GM19455 (cell line): ENCODE measurements around the gene TBR1.

Experiments used
- ATAC-seq: cut with Tn5 transposase; IDR thresholded peaks from one replicate; pipeline ENCODE4 v1.9.1; 2021; ENCODE audit not compliant: unreplicated experiment

The TBR1 gene

DNA sequence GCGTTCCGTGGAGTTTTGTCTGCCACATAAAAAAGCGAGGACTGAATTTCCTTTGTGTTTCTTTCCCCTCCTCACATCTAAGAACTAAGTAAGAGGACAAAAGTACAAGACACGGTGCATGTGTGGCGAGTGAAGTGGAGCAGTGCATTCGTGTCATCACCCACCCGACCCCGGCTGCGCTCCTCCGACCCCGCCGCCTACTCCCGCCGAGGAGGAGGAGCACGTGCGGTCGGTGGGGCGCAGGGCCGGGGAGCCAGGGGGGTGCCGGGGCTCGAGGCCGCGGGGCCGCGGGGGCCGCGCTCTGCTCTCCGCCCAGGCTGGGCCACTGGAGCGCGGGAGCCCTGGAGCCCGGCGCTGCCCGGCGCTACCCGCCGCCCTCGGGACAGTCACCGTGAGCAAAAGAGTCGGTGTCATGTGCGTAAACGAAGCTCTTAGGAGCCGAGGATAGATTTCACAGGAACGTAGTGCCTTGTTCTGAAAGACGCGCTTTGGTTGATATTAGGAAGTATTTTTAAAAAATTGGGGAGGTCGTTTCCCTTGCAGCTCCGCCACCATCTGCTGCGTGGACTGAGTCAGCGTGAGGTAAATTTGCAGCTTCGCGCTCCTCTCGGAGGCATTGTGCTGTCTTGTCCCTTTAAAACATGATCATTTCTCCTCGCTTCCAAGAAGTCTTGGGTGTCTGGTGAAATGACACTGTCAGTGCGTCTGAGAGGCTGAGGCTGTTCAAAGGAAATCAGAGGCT lies 11.0 kb downstream of the TBR1 start:
- ATAC-seq, result no peak

DNA sequence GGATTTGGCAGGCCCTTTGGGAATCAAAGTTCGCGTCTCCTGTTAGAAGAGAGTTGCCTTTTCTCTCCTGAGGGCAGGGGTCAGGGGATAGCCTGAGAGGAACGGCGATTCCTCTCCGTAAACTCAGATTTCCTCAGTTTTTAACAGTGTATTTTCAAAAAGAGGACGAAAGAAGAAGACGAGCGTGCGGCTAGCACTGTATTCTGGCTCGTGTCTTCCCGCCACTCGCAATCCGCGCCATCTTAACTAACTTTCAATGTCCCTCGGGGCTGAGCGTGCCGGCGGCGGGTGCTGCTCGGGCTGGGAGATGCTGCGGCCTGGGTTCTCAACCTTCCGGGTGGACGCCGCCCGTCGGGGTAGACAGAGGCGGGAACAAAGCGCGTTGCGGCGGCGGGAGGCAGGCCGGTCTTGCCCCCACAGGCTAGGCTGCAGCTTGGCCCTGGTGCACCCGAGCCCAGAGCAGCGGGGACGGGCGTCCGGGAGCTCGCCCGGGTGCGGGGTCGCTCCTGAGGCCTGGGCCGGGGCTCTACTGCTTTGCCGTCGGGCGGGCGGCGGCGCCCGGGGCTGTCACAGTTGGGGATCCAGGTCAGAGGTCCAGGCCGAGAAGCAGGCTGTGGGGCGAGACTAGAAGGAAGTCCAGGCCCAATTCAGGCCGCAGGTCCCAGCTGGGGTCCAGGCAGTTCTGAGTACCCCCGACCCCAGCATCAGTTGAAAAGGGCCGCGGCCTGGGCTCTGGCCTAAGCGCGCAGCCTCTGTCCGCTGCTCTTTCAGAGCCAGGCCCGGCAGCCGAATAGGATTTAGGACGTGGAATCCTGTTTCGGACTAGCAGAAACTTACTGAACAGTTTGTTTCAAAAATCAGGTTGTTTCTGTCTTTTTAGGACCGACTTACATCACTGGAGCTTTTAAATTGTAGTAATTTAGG lies 11.8 kb downstream of the TBR1 start:
- ATAC-seq, result no peak

DNA sequence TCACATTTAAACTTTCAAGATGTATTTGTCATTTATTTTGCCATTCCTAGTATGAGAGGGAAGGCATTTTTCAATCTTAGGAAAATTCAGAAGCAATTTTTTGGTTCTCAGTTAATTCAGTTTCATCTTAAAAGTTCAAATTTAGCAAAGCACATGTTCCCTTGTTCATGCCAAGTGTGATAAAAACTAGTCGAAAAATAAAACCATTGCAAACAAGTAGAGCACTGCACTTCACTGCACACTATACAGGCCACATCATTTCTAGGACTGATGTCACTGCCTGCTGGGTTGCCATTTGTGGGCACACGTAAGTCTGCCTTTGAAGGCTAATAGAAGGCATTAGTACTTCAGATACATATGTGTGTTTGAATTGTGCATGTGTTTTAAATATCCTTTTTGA lies 14.3 kb downstream of the TBR1 start:
- no peak for ATAC-seq

DNA sequence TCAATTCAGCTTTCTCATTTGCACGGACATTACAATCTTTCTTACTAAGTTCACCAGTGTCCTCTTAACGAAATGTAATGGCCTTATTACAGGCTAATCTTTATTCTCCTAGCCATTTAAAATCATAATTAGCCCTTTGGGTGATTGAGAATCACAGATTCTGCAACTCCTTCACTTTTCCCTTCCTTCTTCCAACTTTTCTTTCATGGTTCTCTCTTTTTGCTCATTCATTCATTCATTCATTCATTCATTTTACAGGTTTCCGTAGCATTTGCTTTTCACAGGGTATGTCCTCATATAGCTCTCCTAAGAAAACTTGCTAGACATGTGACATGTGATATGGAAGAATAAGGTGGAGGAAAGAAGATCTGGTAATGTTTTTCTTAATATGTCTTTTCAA lies 16.0 kb downstream of the TBR1 start:
- ATAC-seq, result no peak

DNA sequence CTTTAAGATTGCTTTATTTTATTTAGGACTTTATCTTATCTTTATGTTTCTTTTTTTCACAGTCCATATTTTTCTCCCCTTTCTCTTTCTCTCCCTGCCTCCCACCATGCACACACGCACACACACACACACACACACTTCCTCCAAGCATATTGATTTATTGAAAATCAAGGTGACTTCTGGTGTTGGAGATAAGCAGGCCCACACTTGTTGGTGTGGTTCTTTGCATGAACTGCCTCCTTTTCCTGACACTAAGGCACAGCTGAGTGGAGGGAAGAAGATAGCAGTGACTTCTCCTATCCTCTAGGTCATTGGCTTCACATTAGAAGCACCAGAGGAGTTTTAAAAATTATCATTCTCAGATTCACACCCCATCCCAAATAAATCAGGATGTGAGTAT lies 18.0 kb downstream of the TBR1 start:
- ATAC-seq, result no peak

DNA sequence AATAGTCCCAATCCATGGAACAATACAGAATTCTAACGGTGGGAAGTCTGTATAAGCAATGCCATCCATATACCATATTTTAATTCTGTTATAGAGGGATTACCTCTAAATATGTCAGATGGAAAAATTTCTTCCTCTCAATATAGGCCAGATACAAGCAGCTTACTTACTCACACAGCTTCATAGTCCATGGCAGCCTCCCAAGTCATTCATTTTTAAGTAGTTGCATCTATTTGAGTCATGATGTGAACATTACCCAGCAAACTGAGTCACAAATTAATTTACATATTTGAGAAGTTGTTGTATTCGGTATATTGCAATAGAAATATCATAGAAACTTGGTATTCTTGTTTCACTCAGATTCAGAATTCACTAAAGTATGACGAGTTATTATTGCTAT lies 20.3 kb downstream of the TBR1 start:
- no peak for ATAC-seq

DNA sequence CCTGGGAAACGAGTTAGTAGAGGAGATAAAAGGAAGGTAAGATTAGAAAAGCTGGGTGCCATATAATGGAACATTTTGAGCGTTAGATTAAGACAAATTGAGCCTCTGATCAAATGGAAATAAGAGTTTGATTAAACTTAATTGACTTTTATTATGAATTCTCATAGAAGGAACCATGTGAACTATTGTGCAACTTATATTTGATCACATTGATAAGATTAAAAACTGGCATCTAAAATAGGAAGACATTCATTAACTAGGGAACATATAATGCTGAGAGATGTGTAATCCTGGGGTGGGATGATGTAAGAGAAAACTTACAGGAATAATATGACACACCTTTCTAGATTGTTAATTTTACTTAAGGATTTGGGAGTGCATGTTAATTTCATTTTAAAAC lies 22.5 kb downstream of the TBR1 start:
- ATAC-seq, result no peak

DNA sequence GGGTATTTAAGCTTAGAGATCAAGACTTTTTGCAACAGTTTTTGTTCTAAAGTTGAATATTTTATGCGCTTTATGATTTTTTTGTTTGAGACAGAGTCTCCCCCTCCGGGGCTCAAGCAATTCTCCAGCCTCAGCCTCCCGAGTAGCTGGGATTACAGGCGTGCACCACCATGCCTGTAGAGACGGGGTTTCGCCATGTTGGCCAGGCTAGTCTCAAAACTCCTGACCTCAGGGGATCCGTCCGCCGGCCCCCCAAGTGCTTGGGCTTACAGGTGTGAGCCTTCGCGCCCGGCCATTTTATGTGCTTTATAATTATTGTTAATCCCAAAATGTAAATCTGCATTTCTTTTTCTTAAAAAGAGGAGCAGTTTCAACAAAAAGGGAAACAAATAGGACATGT lies 29.0 kb downstream of the TBR1 start:
- no peak for ATAC-seq

DNA sequence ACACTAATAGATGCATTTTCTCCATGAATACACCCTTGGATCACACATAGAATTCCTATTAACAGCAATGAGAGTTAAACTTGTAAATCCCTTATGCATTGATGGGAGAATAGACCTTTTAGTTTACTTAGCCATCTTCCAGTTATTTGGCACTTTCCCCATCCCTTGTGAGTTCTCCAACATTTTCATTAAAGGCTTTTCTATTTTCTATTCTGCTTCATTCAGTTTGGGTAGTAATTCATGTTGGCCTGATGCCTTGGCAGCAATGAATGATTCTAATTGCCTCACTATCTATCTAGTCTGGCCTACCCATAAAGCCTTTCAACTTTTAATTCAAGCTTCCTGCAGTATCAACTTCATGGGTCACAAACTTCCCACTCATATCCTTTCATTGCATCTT lies 32.3 kb downstream of the TBR1 start:
- ATAC-seq, result no peak

DNA sequence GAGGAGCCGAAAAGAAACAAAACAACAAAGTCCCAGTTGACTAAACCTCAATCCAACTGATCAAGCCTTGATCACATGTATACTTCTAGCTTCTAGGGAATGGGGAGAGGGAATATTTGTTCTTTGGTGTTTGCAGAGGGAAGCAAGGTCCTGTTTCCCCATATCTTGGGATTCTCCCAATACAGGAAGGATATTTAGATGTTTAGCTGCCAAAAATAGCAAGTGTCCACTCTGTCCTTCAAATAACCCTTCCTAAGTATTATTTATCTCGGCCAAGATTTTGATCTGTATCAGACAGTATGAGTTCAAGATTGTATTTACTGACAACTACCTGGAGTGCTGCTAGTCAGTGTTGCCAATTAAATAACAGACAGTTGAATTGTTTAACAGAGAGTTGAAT lies 55.5 kb downstream of the TBR1 start:
- ATAC-seq, result no peak

DNA sequence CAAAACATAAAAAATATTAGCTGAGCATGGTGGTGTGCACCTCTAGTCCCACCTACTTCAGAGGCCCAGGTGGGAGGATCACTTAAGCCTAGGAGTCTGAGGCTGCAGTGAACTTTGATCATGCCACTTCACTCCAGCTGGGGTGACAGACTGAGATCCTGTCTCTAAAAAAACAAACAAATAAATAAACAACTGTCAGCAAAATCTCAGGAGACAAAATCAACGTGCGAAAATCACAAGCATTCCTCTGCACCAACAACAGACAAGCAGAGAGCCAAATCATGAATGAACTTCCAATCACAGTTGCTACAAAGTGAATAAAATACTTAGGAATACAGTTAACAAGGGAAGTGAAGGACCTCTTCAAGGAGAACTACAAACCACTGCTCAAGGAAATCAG lies 58.8 kb downstream of the TBR1 start:
- no peak for ATAC-seq
